GM23338 (cell line): ENCODE results near the gene PARP14. TPM values are rescaled to one million over a fixed set of nuclear protein-coding genes. Genes with fewer than 3 reads are reported as not detected.

Experiments used
- ATAC-seq: fragments of 200-7000 bp; cut with Tn5 transposase; 3 replicates; pipeline ENCODE4 v1.9.1; 2020
- DNase-seq: peaks from one replicate; pipeline ENCODE4 v3.0.0-alpha.2; 2015; ENCODE audit warnings: low spot score
- H2AFZ ChIP-seq: fragments of 200-600 bp; sonication (generic); 2 replicates; pipeline ENCODE4 v1.8.0; 2016; ENCODE audit warnings: antibody characterized with exemption, mild to moderate bottlenecking, moderate library complexity
- H3F3A ChIP-seq: fragments of 200-600 bp; sonication (generic); replicated peaks from 2 replicates; pipeline ENCODE4 v1.8.0; 2017; ENCODE audit warnings: antibody characterized with exemption, mixed run types, low read depth
- H3K27ac ChIP-seq: fragments of 200-600 bp; sonication (generic); 2 replicates; pipeline ENCODE4 v1.6.1; 2016; ENCODE audit warnings: low read depth
- H3K27me3 ChIP-seq: fragments of 200-600 bp; sonication (generic); 2 replicates; pipeline ENCODE4 v1.8.0; 2016; ENCODE audit warnings: mild to moderate bottlenecking, mixed run types, moderate library complexity; ENCODE audit not compliant: insufficient read depth
- H3K36me3 ChIP-seq: fragments of 200-600 bp; sonication (generic); 2 replicates; pipeline ENCODE4 v1.8.0; 2016; ENCODE audit warnings: mild to moderate bottlenecking; ENCODE audit not compliant: insufficient read depth
- H3K4me1 ChIP-seq: fragments of 200-600 bp; sonication (generic); 2 replicates; pipeline ENCODE4 v1.8.0; 2016; ENCODE audit warnings: mild to moderate bottlenecking, moderate library complexity; ENCODE audit not compliant: insufficient read depth
- H3K4me2 ChIP-seq: fragments of 200-600 bp; sonication (generic); 2 replicates; pipeline ENCODE4 v1.7.1; 2017; ENCODE audit warnings: mixed run types
- H3K4me3 ChIP-seq: fragments of 200-600 bp; sonication (generic); 2 replicates; pipeline ENCODE4 v1.6.1; 2016; ENCODE audit warnings: mixed run types
- H3K79me2 ChIP-seq: fragments of 200-600 bp; sonication (generic); replicated peaks from 2 replicates; pipeline ENCODE4 v1.8.0; 2017; ENCODE audit warnings: mild to moderate bottlenecking; ENCODE audit not compliant: insufficient read depth
- H3K9me2 ChIP-seq: fragments of 200-600 bp; sonication (generic); 2 replicates; pipeline ENCODE4 v1.8.0; 2017; ENCODE audit not compliant: insufficient read depth
- H4K20me1 ChIP-seq: fragments of 200-600 bp; sonication (generic); replicated peaks from 2 replicates; pipeline ENCODE4 v1.8.0; 2017; ENCODE audit warnings: mild to moderate bottlenecking; ENCODE audit not compliant: insufficient read depth
- H3K27ac Mint-ChIP-seq: 2 replicates; pipeline ENCODE4 v1.8.0; 2020; ENCODE audit warnings: inconsistent platforms, mild to moderate bottlenecking, moderate library complexity, mixed read lengths
- H3K27me3 Mint-ChIP-seq: 3 replicates; pipeline ENCODE4 v1.8.0; 2022; ENCODE audit warnings: low read depth, mild to moderate bottlenecking, moderate library complexity, mixed read lengths, inconsistent platforms; ENCODE audit not compliant: insufficient read depth, poor library complexity
- H3K36me3 Mint-ChIP-seq: 3 replicates; pipeline ENCODE4 v1.8.0; 2021; ENCODE audit warnings: low read depth, mild to moderate bottlenecking, inconsistent platforms, moderate library complexity, mixed read lengths
- H3K4me1 Mint-ChIP-seq: 3 replicates; pipeline ENCODE4 v1.8.0; 2020; ENCODE audit warnings: mild to moderate bottlenecking, inconsistent platforms, mixed read lengths
- H3K4me3 Mint-ChIP-seq: 3 replicates; pipeline ENCODE4 v1.8.0; 2021; ENCODE audit warnings: moderate library complexity, mild to moderate bottlenecking, inconsistent platforms, mixed read lengths
- H3K9me3 Mint-ChIP-seq: 3 replicates; pipeline ENCODE4 v1.8.0; 2020; ENCODE audit warnings: moderate library complexity, mild to moderate bottlenecking, inconsistent platforms, mixed read lengths
- CREB1 ChIP-seq: fragments of 250-450 bp; sonication (Bioruptor Pico); IDR thresholded peaks from 2 replicates; pipeline ENCODE4 v1.5.0; 2020; ENCODE audit warnings: low read depth, mild to moderate bottlenecking, moderate library complexity
- CTCF ChIP-seq, 2 experiments: fragments of 200-600 bp in 1 of 2; sonication (generic) in 1 of 2; conservative IDR thresholded peaks; 2 replicates each; pipeline versions ENCODE4 v1.5.1 to v1.6.1; 2016 to 2017; ENCODE audit warnings: antibody characterized with exemption in 2 of 2, low read depth in 2 of 2, mild to moderate bottlenecking in 2 of 2, moderate library complexity in 1 of 2
- ETS1 ChIP-seq: IDR thresholded peaks from 2 replicates; pipeline ENCODE4 v1.6.1; 2016; ENCODE audit warnings: antibody characterized with exemption
- EZH2 ChIP-seq: fragments of 200-600 bp; sonication (generic); IDR thresholded peaks from one replicate; pipeline ENCODE4 v1.8.0; 2017; ENCODE audit warnings: antibody characterized with exemption, mild to moderate bottlenecking, low read depth; ENCODE audit not compliant: unreplicated experiment
- EZH2phosphoT487 ChIP-seq: fragments of 200-600 bp; sonication (generic); IDR thresholded peaks from one replicate; pipeline ENCODE4 v1.8.1; 2018; ENCODE audit warnings: antibody characterized with exemption; ENCODE audit not compliant: unreplicated experiment
- JUNB ChIP-seq: IDR thresholded peaks from one replicate; pipeline ENCODE4 v1.6.1; 2016; ENCODE audit warnings: antibody characterized with exemption; ENCODE audit not compliant: unreplicated experiment
- NANOG ChIP-seq: IDR thresholded peaks from 2 replicates; pipeline ENCODE4 v1.6.1; 2016; ENCODE audit warnings: antibody characterized with exemption, borderline replicate concordance
- POLR2AphosphoS5 ChIP-seq: IDR thresholded peaks from 2 replicates; pipeline ENCODE4 v1.6.1; 2016; ENCODE audit warnings: antibody characterized with exemption, low read depth
- REST ChIP-seq: IDR thresholded peaks from one replicate; pipeline ENCODE4 v1.6.1; 2018; ENCODE audit warnings: antibody characterized with exemption; ENCODE audit not compliant: unreplicated experiment
- STAT1 ChIP-seq: IDR thresholded peaks from one replicate; pipeline ENCODE4 v1.6.1; 2016; ENCODE audit warnings: antibody characterized with exemption; ENCODE audit not compliant: unreplicated experiment
- ZNF114 ChIP-seq: fragments of 250-450 bp; sonication (Bioruptor Pico); IDR thresholded peaks from 2 replicates; pipeline ENCODE4 v1.5.0; 2020; ENCODE audit warnings: mild to moderate bottlenecking, moderate library complexity
- ZNF331 ChIP-seq: fragments of 250-450 bp; sonication (Bioruptor Pico); IDR thresholded peaks from 2 replicates; pipeline ENCODE4 v1.5.0; 2020; ENCODE audit warnings: low read depth, mild to moderate bottlenecking, moderate library complexity
- polyA plus RNA-seq: library from polyadenylated mRNA; unstranded; fragments of >200 nt; fragmentation: Nextera tagmentation; extraction: Ambion mirVana; gene quantifications from 2 replicates; pipeline ENCODE4 v1.2.1, GENCODE V29; 2016
- total RNA-seq: library from RNA; depleted of rRNA; stranded (reverse); fragments of >200 nt; shearing (Covaris generic); gene quantifications from 2 replicates; pipeline ENCODE4 v1.2.3, GENCODE V29; 2014

The PARP14 gene
- total and polyA plus RNA-seq, 2 experiments from 2014 or later, result 7.8 to 26.0 TPM

- Histone ChIP-seq H3K27me3 (no peaks in the 10 kb centered on the region), H3K27ac (no peak overlapping the region)
These were observed 9.5 kb downstream of the PARP14 start for GRCh38 chr3:122690096-122690495.

GRCh38 chr3:122691195-122691594, 10.6 kb downstream of the PARP14 start:
- no peak overlapping the region for H2AFZ ChIP-seq
- Mint-ChIP-seq H3K27me3 (peaks cover 2% of the 10 kb centered on the region), H3K4me1 (no peaks in the 10 kb centered on the region), H3K36me3 (peaks cover 21% of the 10 kb centered on the region), H3K4me3 (no peak overlapping the region), H3K27ac (no peak overlapping the region), H3K9me3 (no peaks in the 10 kb centered on the region)
- H3F3A ChIP-seq, result no peaks in the 10 kb centered on the region
- H3K27ac ChIP-seq, result no peak overlapping the region
- H4K20me1 ChIP-seq, result 0 out of 2 replicates have a peak, but pooled peaks cover 5% of the 10 kb centered on the region
- no peak for ATAC-seq
- H3K4me1 ChIP-seq, result no peaks in the 10 kb centered on the region
- no peaks in the 10 kb centered on the region for H3K27me3 ChIP-seq
- no peaks in the 10 kb centered on the region for H3K9me2 ChIP-seq
- no peak for DNase-seq
- no peak overlapping the region for H3K4me2 ChIP-seq
- H3K4me3 ChIP-seq, result no peak overlapping the region
- H3K36me3 ChIP-seq, result peaks cover 3% of the 10 kb centered on the region
- H3K79me2 ChIP-seq, result no peaks in the 10 kb centered on the region
- no peak for TF ChIP-seq ETS1
- TF ChIP-seq NANOG, result no peak
- TF ChIP-seq ZNF331 (CRISPR knock-in tag), result no peak
- TF ChIP-seq CREB1 (CRISPR knock-in tag), result no peak
- TF ChIP-seq ZNF114 (CRISPR knock-in tag), result no peak
- TF ChIP-seq EZH2, result no peak
- no peak for TF ChIP-seq STAT1
- no peak for TF ChIP-seq CTCF (conservative IDR thresholded peaks at IDR 0.05; ENCODE audit: low read depth in 2 of 2)
- TF ChIP-seq JUNB, result no peak
- TF ChIP-seq EZH2phosphoT487, result no peak

More at GRCh38 chr3:122690096-122690495, 9.5 kb downstream of the PARP14 start:
- Histone ChIP-seq H3F3A (no peaks in the 10 kb centered on the region), H3K4me3 (no peak overlapping the region), H3K36me3 (peaks cover 3% of the 10 kb centered on the region; the same call in 1 of the 2 replicates), H3K4me1 (no peaks in the 10 kb centered on the region), H2AFZ (no peak overlapping the region), H3K4me2 (no peak overlapping the region), H3K79me2 (no peaks in the 10 kb centered on the region), H3K9me2 (no peaks in the 10 kb centered on the region), H4K20me1 (0 out of 2 replicates have a peak, but pooled peaks cover 5% of the 10 kb centered on the region)
- Mint-ChIP-seq H3K4me1 (no peaks in the 10 kb centered on the region), H3K27ac (no peak overlapping the region), H3K4me3 (no peak overlapping the region), H3K36me3 (peaks cover 21% of the 10 kb centered on the region), H3K9me3 (no peaks in the 10 kb centered on the region), H3K27me3 (peaks cover 2% of the 10 kb centered on the region)
- ATAC-seq (no peak), DNase-seq (no peak)
- TF ChIP-seq ETS1, result no peak
- TF ChIP-seq POLR2AphosphoS5, result no peak
- no peak for TF ChIP-seq CREB1 (CRISPR knock-in tag)
- no peak for TF ChIP-seq JUNB
- no peak for TF ChIP-seq REST
- TF ChIP-seq STAT1, result no peak
- no peak for TF ChIP-seq ZNF331 (CRISPR knock-in tag)
